K562 (cell line): ENCODE measurements around the gene MAP10. TPM values are rescaled to one million over a fixed set of nuclear protein-coding genes. Genes with fewer than 3 reads are reported as not detected.

Experiments used
- ATAC-seq: fragments of 200-7000 bp; cut with Tn5 transposase; 3 replicates; pipeline ENCODE4 v1.9.1; 2020; ENCODE audit warnings: moderate library complexity
- BruUV-seq: library from RNA; stranded (reverse); fragments of 400-500 nt; replicated peaks from 2 replicates; lab custom pipeline; 2021; lab: Mats Ljungman, UMichigan
- CTCF ChIA-PET: fragments of 300-600 bp; formaldehyde crosslinking; extraction: SDS; loops from one replicate; lab custom pipeline; 2021; ENCODE audit warnings: low intra/inter-chr PET ratio; lab: Yijun Ruan, JAX
- POLR2A ChIA-PET: fragments of 300-600, 350-650 bp; sonication (Branson Sonifier 250); formaldehyde crosslinking; extraction: SDS; loops from one replicate; lab custom pipeline; 2021; ENCODE audit warnings: antibody characterized with exemption, inconsistent platforms; lab: Yijun Ruan, JAX
- DNase-seq, 4 experiments: peaks; one replicate each; pipeline versions ENCODE4 v3.0.0 to v3.0.0-alpha.2; 2011 to 2018; ENCODE audit warnings: low spot score in 3 of 4, mixed read lengths in 3 of 4; ENCODE audit errors: extremely low read depth in 1 of 4
- FAIRE-seq: peaks from 2 replicates; lab custom pipeline; 2011; peaks lifted over from hg19 to GRCh38; lab: Jason Lieb, UNC
- H2AFZ ChIP-seq: 2 replicates; pipeline ENCODE4 v1.6.0; 2011; ENCODE audit warnings: low read depth, low read length, control low read depth, inconsistent platforms
- H3K27ac ChIP-seq: fragments of 200-600 bp; 3 replicates; pipeline ENCODE4 v1.8.0; 2011; ENCODE audit warnings: low read depth, mild to moderate bottlenecking, control low read depth, inconsistent platforms, low read length, moderate library complexity, mixed read lengths; ENCODE audit errors: extremely low read depth
- H3K27me3 ChIP-seq, 2 experiments: fragments of 300-600 bp in 1 of 2; 2 replicates in 1 of 2; 3 replicates in 1 of 2; pipeline versions ENCODE4 v1.6.0 to v1.8.0; 2011; ENCODE audit warnings: inconsistent platforms in 2 of 2, low read length in 2 of 2, mild to moderate bottlenecking in 1 of 2, mixed read lengths in 1 of 2, moderate library complexity in 1 of 2; ENCODE audit not compliant: control insufficient read depth in 2 of 2, insufficient read depth in 2 of 2
- H3K36me3 ChIP-seq: fragments of 300-600 bp; 3 replicates; pipeline ENCODE4 v1.8.0; 2011; ENCODE audit warnings: mild to moderate bottlenecking, low read length, inconsistent platforms; ENCODE audit not compliant: control insufficient read depth, insufficient read depth
- H3K4me1 ChIP-seq, 2 experiments: fragments of 200-600 bp in 1 of 2; replicated peaks in 1 of 2; 2 replicates in 1 of 2; 3 replicates in 1 of 2; pipeline versions ENCODE4 v1.5.1 to v1.8.0; 2011; ENCODE audit warnings: inconsistent platforms in 2 of 2, low read length in 2 of 2, mild to moderate bottlenecking in 1 of 2, mixed read lengths in 1 of 2, moderate library complexity in 1 of 2; ENCODE audit not compliant: control insufficient read depth in 2 of 2, insufficient read depth in 2 of 2
- H3K4me2 ChIP-seq: 2 replicates; pipeline ENCODE4 v1.6.1; 2011; ENCODE audit warnings: low read length, control low read depth, inconsistent platforms, mixed read lengths; ENCODE audit not compliant: insufficient read depth
- H3K4me3 ChIP-seq: fragments of 200-600 bp; sonication (generic), shearing (Covaris generic); 2 replicates; pipeline ENCODE4 v1.5.1; 2016; ENCODE audit warnings: control low read depth, inconsistent platforms
- H3K79me2 ChIP-seq: fragments of 200-600 bp; 3 replicates; pipeline ENCODE4 v1.8.0; 2011; ENCODE audit warnings: low read length, inconsistent platforms; ENCODE audit not compliant: control insufficient read depth, insufficient read depth
- H3K9ac ChIP-seq, 2 experiments: 2 replicates each; pipeline versions ENCODE4 v1.6.0 to v1.6.1; 2011; ENCODE audit warnings: low read depth in 2 of 2, low read length in 2 of 2, control low read depth in 1 of 2, inconsistent platforms in 1 of 2, mild to moderate bottlenecking in 1 of 2, mixed read lengths in 1 of 2; ENCODE audit not compliant: insufficient read depth in 1 of 2
- H3K9me1 ChIP-seq: one replicate; pipeline ENCODE4 v1.6.0; 2011; ENCODE audit warnings: inconsistent platforms, mild to moderate bottlenecking, low read length, moderate library complexity; ENCODE audit not compliant: control insufficient read depth, insufficient read depth
- H3K9me3 ChIP-seq: replicated peaks from 2 replicates; pipeline ENCODE4 v1.5.1; 2011; ENCODE audit warnings: low read depth, low read length, inconsistent platforms; ENCODE audit not compliant: control insufficient read depth, insufficient read depth
- H4K20me1 ChIP-seq: replicated peaks from 2 replicates; pipeline ENCODE4 v1.6.1; 2011; ENCODE audit warnings: low read length, inconsistent platforms, mixed read lengths; ENCODE audit not compliant: control insufficient read depth, insufficient read depth
- BRD9 ChIP-seq: fragments of 450-650 bp; IDR thresholded peaks from 2 replicates; pipeline ENCODE4 v1.6.1; 2018; ENCODE audit warnings: low read depth; ENCODE audit not compliant: partially characterized antibody
- E2F6 ChIP-seq, 2 experiments: IDR thresholded peaks; 2 replicates each; pipeline ENCODE4 v1.6.1; 2011; ENCODE audit warnings: borderline replicate concordance in 1 of 2, control low read depth in 1 of 2, low read depth in 1 of 2, low read length in 1 of 2, mild to moderate bottlenecking in 1 of 2, mixed read lengths in 1 of 2, moderate library complexity in 1 of 2; ENCODE audit not compliant: insufficient read depth in 1 of 2, insufficient read length in 1 of 2, poor library complexity in 1 of 2, severe bottlenecking in 1 of 2; ENCODE audit errors: extremely low read depth in 1 of 2
- FOXK1 ChIP-seq: sonication (generic); formaldehyde crosslinking; IDR thresholded peaks from 2 replicates; pipeline ENCODE4 v1.8.0; 2022; ENCODE audit warnings: missing genetic modification reagents, mild to moderate bottlenecking, borderline replicate concordance
- MCM3 ChIP-seq: fragments of 450-650 bp; IDR thresholded peaks from 2 replicates; pipeline ENCODE4 v1.6.1; 2016
- PTRF ChIP-seq: fragments of 450-650 bp; IDR thresholded peaks from 2 replicates; pipeline ENCODE4 v1.6.1; 2016; ENCODE audit warnings: mild to moderate bottlenecking, missing genetic modification characterization, missing compliant biosample characterization
- TCF7L2 ChIP-seq: fragments of 150-350 bp; IDR thresholded peaks from 2 replicates; pipeline ENCODE4 v1.6.1; 2016; ENCODE audit warnings: low read depth, mild to moderate bottlenecking, low read length, moderate library complexity
- THRAP3 ChIP-seq: fragments of 450-650 bp; IDR thresholded peaks from 2 replicates; pipeline ENCODE4 v1.6.1; 2016; ENCODE audit warnings: mild to moderate bottlenecking, inconsistent platforms, borderline replicate concordance
- XRCC4 ChIP-seq: IDR thresholded peaks from one replicate; pipeline ENCODE4 v1.6.1; 2011; ENCODE audit not compliant: insufficient read depth, insufficient read length; ENCODE audit errors: extremely low read depth
- ZNF23 ChIP-seq: fragments of 250-450 bp; sonication (Bioruptor Pico); IDR thresholded peaks from 2 replicates; pipeline ENCODE4 v1.4.0; 2020; ENCODE audit warnings: mild to moderate bottlenecking
- WGBS: fragments of 100-300 bp; shearing (Covaris generic); methylation state at CpG from one replicate; pipeline ENCODE4 v1.1.6; 2016; ENCODE audit warnings: low coverage, mixed read lengths; ENCODE audit not compliant: insufficient coverage; ENCODE audit errors: missing lambda C conversion rate; 5-methylcytosine and 5-hydroxymethylcytosine counted together
- in situ Hi-C: fragments of 300-500 bp; cut with MboI; formaldehyde crosslinking; loops from 4 replicates; pipeline ENCODE4 v1.15.0; 2018; ENCODE audit warnings: inconsistent platforms, mixed read lengths
- intact Hi-C: fragments of 100-400 bp; cut with micrococcal nuclease; formaldehyde crosslinking; loops from 2 replicates; pipeline ENCODE4 v1.14.2; 2022
- polyA plus RNA-seq, 8 experiments: library from polyadenylated mRNA; depleted of rRNA in 4 of 8; stranded (reverse) in 5 of 8; unstranded in 3 of 8; fragments of >200 nt; fragmentation: Nextera tagmentation in 2 of 8; fragmentation: Illumina TruSeq in 1 of 8; extraction: Ambion mirVana in 2 of 8; extraction: Trizol in 1 of 8; gene quantifications; 2 replicates each; pipeline versions ENCODE4 v1.2.1 to v1.2.3, GENCODE V29; 2011 to 2014; ENCODE audit warnings: inconsistent platforms in 1 of 8, missing spikeins in 1 of 8
- total RNA-seq, 7 experiments: library from RNA; depleted of rRNA in 6 of 7; stranded (reverse); fragments of >200 nt in 6 of 7; fragmentation: Illumina TruSeq in 2 of 7; extraction: Trizol in 2 of 7; gene quantifications; 2 replicates each; pipeline versions ENCODE4 v1.2.1 to v1.2.3, GENCODE V29; 2011 to 2021; ENCODE audit warnings: low replicate concordance in 1 of 7
- TF ChIP-seq, protein P1 (sequence below): sonication (generic); formaldehyde crosslinking; IDR thresholded peaks from 2 replicates; pipeline ENCODE4 v1.8.0; 2022; ENCODE audit warnings: mild to moderate bottlenecking, low read depth, missing genetic modification reagents
- TF ChIP-seq, protein P2 (sequence below): fragments of 250-450 bp; sonication (Bioruptor Pico); IDR thresholded peaks from 2 replicates; pipeline ENCODE4 v1.4.0; 2020; ENCODE audit warnings: mild to moderate bottlenecking, moderate library complexity

MAP10 gene
- total and polyA plus RNA-seq, 9 of the 15 experiments (the other 6 are each of a cell fraction or from before 2014, with no cell fraction given): 0.11 to 0.98 (median 0.69) TPM

DNA sequence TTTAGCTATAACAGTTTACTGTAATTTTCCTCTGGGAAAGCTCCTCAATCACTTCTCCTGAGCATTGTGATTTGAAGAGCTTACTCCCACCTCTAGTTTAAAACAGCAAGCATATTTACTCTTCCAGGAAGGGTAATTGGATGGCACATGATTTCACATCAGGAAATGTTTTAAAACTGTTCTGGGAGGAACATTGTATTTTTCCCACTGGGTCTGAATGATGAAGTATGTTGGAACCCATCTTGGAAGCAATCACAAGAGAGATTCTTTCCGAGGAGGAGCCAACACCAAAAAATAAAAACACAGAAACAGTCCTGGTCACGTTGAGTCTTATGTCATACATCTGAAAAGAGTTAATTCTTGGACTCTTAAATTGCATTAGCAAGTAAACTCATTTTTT lies 17.3 kb downstream of the MAP10 start:
- no peaks in the 10 kb centered on the region for H3K27me3 ChIP-seq
- no peak overlapping the region for H2AFZ ChIP-seq
- no peaks in the 10 kb centered on the region for H3K4me1 ChIP-seq
- no peaks in the 10 kb centered on the region for H3K79me2 ChIP-seq
- H4K20me1 ChIP-seq: no peaks in the 10 kb centered on the region
- no TSS peak for BruUV-seq
- no peaks in the 10 kb centered on the region for H3K9me3 ChIP-seq
- ChIA-PET POLR2A (no interaction called here), CTCF (interaction anchor here (0.6 kb wide), 1 partner anchor 26 kb away, joined by 3 read pairs; no protein-coding TSS in a partner anchor)
- intact Hi-C loops (no loop called here), in situ Hi-C loops (no loop called here)
- FAIRE-seq (no peak), DNase-seq (no peak), ATAC-seq (no peak)
- H3K4me2 ChIP-seq: no peak overlapping the region
- H3K36me3 ChIP-seq: no peaks in the 10 kb centered on the region
- H3K9ac ChIP-seq: no peak overlapping the region
- no peak overlapping the region for H3K27ac ChIP-seq
- TF ChIP-seq BRD9: no peak
- TF ChIP-seq PTRF (tag): no peak
- WGBS: 0% methylated on average over 2 of the region's 2 CpGs
- H3K4me3 ChIP-seq: no peak overlapping the region
- no peaks in the 10 kb centered on the region for H3K9me1 ChIP-seq

GRCh38 chr1:232826318-232826717 lies 21.1 kb downstream of the MAP10 start:
- Histone ChIP-seq H3K9me3 (no peaks in the 10 kb centered on the region), H3K4me1 (no peaks in the 10 kb centered on the region), H4K20me1 (no peaks in the 10 kb centered on the region), H3K27ac (no peak overlapping the region), H3K27me3 (no peaks in the 10 kb centered on the region), H3K79me2 (no peaks in the 10 kb centered on the region), H3K36me3 (no peaks in the 10 kb centered on the region), H3K9me1 (no peaks in the 10 kb centered on the region), H2AFZ (no peak overlapping the region), H3K4me3 (no peak overlapping the region)
- in situ Hi-C loops: no loop called here
- no peak for ATAC-seq
- ChIA-PET CTCF (no interaction called here), POLR2A (no interaction called here)
- 0% methylated on average over 1 of the region's 1 CpG for WGBS
- no TSS peak for BruUV-seq
- TF ChIP-seq E2F6 (IDR thresholded peaks at IDR 0.05; ENCODE audit: borderline replicate concordance in 1 of 2, extremely low read depth in 1 of 2, insufficient read depth in 1 of 2, insufficient read length in 1 of 2, low read depth in 1 of 2, low read length in 1 of 2, poor library complexity in 1 of 2, severe bottlenecking in 1 of 2): no peak
- TF ChIP-seq THRAP3: no peak
- TF ChIP-seq XRCC4: no peak
- no peak for TF ChIP-seq MCM3
- TF ChIP-seq TCF7L2: no peak
- TF ChIP-seq, protein P1, sequence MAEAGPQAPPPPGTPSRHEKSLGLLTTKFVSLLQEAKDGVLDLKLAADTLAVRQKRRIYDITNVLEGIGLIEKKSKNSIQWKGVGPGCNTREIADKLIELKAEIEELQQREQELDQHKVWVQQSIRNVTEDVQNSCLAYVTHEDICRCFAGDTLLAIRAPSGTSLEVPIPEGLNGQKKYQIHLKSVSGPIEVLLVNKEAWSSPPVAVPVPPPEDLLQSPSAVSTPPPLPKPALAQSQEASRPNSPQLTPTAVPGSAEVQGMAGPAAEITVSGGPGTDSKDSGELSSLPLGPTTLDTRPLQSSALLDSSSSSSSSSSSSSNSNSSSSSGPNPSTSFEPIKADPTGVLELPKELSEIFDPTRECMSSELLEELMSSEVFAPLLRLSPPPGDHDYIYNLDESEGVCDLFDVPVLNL: no peak
- TF ChIP-seq ZNF23 (CRISPR knock-in tag): no peak
- TF ChIP-seq FOXK1 (CRISPR knock-in tag): no peak
- TF ChIP-seq, protein P2, sequence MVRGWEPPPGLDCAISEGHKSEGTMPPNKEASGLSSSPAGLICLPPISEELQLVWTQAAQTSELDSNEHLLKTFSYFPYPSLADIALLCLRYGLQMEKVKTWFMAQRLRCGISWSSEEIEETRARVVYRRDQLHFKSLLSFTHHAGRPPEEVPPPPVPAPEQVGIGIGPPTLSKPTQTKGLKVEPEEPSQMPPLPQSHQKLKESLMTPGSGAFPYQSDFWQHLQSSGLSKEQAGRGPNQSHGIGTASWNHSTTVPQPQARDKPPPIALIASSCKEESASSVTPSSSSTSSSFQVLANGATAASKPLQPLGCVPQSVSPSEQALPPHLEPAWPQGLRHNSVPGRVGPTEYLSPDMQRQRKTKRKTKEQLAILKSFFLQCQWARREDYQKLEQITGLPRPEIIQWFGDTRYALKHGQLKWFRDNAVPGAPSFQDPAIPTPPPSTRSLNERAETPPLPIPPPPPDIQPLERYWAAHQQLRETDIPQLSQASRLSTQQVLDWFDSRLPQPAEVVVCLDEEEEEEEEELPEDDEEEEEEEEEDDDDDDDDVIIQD (CRISPR knock-in tag): no peak
- TF ChIP-seq, all 486 proteins: peak for 0
- intact Hi-C loops: no loop called here
- H3K9ac ChIP-seq: no peak overlapping the region
- DNase-seq: no peak
- no peak for FAIRE-seq
- H3K4me2 ChIP-seq: no peak overlapping the region
